GM19025 (cell line): ENCODE results near the gene MRPS34.

Experiments used
- ATAC-seq: cut with Tn5 transposase; IDR thresholded peaks from one replicate; pipeline ENCODE4 v1.9.1; 2021; ENCODE audit warnings: mild to moderate bottlenecking, low read depth, moderate library complexity; ENCODE audit not compliant: unreplicated experiment

MRPS34 gene

DNA sequence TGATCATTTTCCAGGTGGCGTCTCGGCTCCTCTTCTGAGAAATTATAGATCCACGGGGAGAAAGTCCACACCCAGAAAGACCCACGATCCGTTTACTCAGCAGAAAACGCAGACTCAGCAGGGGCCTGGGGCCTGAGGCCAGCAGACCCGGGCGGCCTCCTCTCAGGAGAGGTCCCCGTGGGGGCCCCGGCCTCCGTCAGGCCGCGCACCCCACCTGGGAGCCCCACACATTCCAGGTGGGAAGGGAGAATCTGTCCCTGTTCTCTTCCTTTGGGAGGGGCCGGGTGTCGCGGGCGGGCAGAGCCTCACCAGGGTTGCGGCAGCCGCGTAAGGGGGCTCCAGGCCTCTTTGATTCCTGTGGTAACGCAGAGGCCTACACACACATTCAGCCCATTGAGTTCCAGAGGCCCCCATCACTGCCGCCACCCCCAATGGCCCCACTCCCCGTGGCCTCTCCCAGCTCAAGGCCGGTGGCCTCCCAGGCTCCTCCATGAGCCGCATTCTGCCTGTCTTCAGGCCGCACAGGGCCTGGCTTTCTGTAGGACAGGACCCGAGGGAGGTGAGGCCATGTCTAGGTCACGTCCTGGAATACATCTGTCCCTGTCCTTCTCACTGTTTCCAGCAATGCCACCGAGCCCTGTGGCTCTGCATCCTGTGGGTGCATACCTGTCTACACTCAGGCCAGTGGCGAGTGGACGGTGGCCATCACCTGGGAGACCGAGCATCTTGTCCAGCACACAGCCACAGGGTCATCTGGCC, 22.2 kb upstream of the MRPS34 start:
- ATAC-seq = no peak

DNA sequence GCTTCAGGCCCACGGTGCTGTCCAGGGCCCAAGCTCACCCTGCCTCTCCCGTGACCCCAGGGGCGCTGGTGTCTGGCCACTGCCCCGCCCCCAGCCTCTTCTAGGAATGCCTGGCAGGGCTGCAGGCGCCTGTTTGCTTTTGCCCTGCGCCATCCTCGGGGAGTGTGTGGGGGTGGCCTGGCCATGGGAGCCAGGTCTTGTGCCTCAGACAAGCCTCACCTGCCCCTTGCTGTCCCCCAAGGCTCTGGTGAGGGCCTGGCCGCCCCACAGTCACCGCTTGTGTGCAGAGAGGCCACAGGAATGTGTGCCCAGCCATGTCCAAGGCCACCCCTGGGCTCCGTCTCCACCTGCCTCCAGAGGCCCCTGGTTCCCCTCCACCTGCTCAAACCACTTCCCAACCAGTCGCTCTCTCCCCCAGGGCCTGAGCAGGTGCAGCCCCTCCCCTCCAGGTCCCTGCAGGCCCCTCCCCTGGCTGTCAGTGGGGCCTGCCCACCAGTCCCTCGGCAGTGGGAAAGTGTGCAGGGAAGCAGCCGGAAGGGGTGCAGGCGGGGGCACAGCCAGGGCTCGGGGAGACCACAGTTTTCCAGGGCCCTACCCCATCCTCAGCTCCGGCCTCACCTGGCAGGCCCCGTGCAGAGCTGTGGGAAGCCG, 21.4 kb upstream of the MRPS34 start:
- no peak for ATAC-seq

DNA sequence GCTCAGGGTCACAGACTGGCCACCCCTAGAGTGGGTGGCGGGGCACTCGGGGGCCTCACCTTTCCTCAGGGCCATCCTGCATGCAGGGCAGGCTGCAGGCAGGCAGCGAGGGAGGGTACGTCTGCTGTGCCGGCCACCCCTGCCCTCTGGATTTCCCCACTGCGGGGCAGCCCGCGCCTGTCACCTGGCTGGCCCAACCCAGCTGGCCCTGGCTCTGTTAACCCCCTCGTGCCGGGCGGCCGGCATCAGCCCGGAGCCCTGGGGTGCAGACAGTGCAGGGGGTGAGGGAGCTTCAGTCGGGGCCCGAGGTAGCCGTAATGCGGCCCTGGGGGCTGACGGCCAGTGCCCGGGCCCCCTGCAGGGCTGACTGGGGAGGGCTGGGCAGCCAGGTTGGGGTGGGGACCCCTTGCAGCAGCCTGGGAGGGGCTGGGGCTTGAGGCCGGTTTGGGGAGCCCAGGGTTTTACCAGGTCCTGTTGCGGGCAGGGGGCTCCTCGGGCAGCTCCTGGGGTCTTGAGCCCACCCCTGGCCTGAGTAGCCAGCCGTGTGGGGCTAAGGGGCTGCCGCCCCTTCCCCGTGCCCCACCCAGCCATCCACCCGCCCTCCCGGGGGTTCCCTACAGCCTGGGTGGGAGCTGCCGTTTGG, 20.8 kb upstream of the MRPS34 start, which contains the start of gene IGFALS:
Gene IGFALS, minus strand, starts transcription at position 128 of the 643 bp plus-strand sequence. Its CDS starts 53 bp downstream, at position 75.
- ATAC-seq = no peak

DNA sequence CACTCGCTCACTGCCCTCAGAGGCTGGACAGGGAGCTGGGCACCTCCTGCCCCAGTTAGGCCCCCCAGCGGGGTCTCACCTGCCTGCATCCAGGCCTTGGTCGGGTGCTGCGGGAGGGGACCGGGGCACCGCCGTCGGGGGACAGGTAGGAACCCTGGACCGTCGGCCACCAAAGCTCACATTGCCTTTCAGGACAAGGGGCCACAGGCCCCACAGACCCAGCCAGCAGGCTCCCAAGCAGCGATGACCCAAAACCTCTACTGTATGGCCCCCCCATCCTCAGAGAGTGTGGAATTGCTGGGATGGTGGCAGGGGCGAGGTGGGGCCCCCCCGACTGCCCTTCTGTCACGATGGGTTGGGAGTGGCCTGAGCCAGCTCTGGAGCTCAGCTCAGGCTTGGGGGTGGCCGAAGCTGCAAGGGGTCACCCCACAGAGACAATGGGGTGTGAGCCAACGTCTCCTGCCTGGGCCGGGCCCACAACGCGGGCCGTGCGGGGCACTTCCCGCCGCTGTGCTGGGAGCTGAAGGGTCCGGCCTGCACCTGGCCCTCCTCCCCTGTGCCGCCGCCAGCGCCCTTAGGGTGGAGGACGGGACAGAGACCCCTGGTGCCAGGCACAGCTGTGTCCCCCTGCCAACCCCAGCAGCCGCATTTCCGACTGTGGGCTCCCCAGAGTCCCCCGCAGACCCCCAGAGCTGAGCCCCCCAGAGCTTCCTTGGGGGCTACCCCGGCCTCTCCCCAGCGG, 20.1 kb upstream of the MRPS34 start:
- no peak for ATAC-seq

DNA sequence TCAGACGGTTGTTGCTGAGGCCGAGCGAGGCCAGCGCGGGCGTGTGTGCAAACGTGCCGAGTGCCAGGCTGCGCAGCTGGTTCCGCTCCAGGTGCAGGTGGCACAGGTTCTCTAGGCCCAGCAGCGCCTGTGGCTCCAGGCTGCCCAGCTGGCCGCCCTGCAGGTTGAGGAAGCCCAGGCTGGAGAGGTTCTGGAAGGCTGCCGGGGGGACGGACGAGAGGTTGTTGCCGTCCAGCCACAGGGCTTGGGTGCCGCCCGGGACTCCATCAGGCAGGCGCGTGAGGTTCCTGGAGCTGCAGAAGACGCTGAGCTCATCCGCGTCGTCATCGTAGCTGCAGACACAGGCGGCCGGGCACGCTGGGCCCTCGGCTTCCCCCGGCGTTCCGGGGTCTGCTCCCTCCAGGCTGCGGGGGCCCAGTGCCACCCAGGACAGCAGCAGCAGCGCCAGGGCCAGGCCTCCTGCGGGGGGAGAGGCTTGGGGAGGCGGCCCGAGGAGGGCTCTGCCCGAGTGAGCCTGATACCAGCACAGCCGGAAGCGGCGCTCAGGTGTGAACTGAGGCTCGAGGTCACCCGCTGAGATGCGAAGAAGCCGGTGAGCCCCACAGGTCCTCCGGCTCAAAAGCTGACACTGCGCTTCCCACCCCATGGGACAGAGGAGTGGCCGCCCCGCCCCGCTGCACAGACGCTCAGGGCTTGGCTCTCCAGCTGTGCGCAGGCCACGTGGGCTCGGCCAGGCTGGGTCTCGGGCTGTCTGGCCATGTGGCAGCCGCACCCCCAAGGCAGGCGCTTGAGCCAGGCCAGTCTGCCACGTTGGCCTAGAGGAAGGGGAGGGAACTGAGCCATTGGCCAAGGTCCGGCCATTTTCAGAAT, 19.2 kb upstream of the MRPS34 start:
- no peak for ATAC-seq

DNA sequence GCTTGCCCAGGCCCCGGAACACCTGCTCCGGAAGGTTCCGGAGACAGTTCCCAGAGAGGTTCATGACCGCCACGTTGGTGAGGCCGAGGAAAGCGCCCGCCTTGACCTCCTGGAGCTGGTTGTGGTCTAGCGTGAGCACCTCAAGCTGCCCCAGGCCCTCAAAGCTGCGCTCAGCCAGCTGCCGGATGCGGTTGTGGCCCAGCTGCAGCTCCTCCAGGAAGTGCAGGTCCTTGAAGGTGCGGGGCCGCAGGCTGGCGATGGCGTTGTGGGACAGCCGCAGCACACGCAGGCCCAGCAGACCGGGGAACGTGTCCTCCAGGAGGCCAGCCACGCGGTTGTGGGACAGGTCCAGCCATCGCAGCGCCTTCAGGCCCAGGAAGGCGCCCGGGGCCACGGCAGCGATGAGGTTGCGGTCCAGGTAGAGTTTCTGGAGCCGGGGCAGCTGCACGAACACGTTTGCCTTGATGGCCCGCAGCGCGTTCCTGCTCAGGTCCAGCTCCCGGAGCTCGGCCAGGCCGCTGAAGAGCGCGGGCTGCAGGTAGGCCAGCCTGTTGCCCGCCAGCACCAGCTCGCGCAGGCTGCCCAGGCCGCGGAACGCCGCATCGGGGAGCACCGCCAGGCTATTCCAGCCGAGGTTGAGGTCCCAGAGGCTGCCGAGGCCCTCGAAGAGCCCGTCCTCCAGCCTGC, 18.5 kb upstream of the MRPS34 start:
- ATAC-seq = no peak

DNA sequence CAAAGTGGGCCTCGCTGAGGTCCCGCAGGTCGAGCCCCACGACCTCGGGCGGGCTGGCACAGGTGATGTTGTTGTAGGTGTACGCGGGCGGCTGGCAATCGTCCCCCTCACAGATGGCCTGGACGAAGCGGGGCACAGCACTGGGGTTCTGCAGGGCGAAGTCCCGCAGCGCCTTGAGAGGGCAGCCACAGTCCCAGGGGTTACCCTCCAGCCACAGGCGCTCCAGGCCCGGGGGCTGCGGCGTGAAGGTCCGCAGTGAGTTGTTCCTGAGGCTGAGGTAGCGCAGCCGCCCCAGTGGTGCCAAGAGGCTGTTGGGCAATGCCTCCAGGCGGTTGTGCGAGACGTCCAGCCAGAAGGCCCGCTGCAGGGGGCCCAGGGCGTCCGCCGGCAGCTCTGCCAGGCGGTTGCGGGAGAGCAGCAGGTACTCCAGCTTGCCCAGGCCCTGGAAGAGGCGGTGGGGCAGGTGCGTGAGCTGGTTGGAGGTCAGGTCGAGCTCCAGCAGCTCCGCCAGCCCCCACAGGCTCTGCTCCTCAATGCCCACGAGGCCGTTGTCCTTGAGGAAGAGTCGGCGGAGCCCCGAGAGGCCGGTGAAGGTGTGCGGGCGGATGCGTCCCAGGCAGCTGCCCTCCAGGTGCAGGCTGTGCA, 17.8 kb upstream of the MRPS34 start:
- ATAC-seq = no peak

DNA sequence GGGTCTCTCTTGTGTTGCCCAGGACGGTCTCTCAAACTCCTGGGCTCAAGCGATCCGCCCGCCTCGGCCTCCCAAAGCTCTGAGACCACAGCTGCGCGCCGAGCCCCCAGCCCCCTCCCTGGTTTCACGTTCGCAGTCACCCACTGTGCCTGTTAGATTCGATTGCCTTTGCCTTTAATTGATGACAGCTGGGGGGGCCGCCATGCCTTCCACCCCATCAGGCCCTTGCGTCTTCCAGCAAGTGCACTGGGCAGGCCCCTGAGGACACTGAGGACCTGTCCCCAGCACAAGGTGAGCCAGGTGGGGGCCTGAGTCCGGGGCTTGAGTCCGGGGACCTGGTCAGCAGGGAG, 17.3 kb upstream of the MRPS34 start:
- no peak for ATAC-seq

DNA sequence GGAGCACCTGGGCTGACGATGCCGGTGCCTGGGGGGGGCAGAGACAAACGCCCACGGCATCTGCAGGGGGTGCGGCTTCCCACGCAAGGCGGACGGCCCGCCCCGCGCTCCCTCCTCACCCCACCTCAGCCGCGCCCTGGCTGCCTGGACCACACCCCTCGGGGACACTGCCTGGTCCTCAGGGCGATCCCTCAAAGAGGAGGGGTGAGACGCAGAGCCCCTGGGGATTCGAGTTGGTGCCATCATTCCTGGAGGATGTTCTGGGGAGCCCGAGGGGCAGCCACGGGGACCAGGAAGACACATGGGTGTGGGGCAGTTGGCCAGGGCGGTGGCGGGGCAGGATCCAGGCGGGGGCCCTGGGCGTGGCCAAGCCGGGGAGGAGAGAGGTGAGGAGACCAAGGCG, 16.7 kb upstream of the MRPS34 start:
- no peak for ATAC-seq

DNA sequence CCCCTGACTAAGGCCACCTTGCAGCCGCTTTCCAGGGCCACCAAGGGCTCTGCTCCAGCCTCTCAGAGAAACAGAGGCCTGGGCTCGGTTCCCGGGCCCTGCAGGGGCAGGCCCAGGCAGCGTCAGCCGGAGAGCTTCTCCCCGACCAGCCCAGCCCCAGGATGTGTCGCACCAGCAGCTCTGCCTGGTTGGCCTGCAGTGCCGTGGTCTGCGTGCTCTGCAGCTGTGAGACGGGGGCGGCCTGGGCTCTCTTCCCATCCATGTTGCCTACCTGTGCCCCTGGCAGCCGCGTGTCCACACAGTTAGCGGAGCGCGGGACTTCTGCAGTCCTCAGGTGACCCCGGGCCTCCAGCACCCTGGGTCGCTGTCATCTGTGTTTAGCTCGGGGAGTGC, 15.8 kb upstream of the MRPS34 start:
- ATAC-seq = no peak

DNA sequence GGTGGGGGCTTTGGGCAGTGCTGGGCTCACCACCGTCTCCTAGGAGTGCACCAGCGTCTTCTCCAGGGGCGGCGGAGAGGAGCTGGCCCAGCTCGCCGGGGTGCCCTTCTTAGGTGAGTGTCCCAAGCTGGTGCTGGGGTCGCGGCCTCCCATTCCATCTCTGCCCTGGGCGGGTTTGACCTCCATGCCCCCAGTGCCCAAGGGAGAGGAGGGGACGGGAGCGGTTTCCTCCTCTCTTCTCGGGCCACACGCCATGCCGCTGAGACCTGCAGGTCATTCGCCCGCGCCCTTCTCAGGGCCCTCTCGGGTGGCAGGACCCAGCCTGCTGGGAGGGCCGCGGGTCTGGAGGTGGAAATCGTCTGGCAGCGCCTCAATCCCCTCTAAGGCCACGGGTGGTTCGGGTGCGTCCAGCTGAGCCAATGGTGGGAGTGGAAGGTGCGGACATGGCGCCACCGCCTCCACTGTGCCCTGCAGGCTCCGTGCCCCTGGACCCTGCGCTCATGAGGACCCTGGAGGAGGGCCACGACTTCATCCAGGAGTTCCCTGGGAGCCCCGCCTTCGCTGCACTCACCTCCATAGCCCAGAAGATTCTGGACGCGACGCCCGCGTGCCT, 15.3 kb upstream of the MRPS34 start:
- no peak for ATAC-seq

DNA sequence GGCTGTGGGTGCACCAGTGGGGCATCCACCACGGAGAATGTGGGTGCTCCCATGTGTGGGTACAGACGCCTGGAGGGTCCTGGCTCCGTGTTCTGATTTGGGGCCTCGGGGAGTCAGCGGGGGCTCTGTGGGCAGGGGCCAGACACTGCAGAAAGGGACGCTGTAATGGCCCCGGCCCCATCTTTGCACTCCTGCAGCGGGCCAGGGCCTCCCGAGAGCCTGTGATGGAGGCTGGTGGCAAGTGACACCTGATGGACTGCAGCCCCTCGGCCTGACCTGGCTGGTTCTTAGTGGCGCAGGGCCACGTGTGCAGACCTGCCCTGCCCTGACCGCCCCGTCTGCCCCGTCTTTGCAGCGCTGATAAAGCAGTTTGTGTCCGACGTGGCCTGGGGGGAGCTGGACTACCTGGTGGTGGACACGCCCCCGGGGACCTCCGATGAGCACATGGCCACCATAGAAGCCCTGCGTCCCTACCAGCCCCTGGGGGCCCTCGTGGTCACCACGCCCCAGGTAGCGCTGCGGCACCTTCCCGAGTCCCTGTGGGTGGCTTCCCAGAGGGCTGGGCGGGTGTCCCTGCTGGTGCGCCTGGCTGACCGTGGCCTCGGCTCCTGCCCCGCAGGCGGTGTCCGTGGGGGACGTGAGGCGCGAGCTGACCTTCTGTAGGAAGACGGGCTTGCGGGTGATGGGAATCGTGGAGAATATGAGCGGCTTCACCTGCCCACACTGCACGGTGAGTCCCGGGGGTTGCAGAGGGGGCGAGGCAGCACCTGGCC, 14.6 kb upstream of the MRPS34 start:
- no peak for ATAC-seq

DNA sequence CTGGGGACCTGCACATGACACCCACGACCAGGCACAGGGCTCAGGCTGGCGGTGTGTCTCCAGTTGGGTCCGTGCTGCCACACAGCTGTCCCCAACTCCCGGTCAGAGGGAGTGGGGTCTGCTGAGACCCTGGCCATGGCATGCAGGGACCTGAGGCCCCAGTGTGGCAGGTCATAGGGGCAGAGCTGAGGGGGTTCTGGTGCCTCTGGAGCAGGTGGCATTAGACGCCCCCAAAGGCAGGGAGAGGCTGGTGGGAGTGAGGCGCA, 14.1 kb upstream of the MRPS34 start:
- ATAC-seq = no peak

DNA sequence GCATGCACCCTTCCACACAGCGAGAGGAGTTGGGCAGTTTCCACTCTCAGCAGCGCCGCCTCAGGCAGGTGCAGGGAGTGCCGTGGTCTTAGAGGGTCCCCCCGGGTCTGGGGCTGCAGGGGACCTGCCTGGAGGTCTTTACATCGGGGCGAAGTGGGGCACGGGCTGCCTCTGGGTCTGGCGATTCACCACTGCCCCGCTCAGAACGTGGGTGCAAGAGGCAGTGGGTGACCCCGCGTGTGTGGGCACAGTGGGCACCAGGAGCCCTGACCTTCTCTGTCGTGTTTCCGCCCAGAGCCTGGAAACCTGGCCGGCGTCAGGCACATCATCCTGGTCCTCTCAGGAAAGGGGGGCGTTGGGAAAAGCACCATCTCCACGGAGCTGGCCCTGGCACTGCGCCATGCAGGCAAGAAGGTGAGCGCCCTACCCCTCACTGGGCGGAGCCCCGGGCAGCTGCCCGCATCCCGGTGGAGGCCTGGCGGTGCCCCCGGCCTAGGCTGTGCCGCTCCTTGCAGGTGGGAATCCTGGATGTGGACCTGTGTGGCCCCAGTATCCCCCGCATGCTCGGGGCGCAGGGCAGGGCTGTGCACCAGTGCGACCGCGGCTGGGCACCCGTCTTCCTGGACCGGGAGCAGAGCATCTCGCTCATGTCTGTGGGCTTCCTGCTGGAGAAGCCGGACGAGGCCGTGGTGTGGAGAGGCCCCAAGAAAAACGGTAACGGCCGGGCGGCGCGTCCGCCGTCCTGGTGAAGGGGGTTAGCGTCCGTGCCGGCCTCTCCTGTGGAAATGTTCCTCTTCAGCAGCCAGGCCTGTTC, 13.5 kb upstream of the MRPS34 start:
- ATAC-seq = no peak

DNA sequence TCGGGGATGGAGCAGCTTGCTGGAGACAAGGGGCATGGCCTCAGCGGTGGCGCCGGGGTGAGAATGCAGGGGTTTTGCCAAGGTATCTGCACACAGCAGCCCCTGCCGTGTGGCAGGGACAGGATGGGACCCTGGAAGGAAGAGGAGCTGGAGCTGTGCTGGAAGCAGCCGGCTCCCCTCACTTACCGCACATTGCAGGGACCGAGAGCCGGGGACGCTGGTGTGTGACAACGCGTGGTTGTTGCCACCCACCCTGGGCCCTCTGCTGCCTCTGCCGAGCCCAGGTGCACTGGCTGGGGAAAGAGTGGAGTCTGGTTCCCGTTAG, 12.9 kb upstream of the MRPS34 start:
- no peak for ATAC-seq

DNA sequence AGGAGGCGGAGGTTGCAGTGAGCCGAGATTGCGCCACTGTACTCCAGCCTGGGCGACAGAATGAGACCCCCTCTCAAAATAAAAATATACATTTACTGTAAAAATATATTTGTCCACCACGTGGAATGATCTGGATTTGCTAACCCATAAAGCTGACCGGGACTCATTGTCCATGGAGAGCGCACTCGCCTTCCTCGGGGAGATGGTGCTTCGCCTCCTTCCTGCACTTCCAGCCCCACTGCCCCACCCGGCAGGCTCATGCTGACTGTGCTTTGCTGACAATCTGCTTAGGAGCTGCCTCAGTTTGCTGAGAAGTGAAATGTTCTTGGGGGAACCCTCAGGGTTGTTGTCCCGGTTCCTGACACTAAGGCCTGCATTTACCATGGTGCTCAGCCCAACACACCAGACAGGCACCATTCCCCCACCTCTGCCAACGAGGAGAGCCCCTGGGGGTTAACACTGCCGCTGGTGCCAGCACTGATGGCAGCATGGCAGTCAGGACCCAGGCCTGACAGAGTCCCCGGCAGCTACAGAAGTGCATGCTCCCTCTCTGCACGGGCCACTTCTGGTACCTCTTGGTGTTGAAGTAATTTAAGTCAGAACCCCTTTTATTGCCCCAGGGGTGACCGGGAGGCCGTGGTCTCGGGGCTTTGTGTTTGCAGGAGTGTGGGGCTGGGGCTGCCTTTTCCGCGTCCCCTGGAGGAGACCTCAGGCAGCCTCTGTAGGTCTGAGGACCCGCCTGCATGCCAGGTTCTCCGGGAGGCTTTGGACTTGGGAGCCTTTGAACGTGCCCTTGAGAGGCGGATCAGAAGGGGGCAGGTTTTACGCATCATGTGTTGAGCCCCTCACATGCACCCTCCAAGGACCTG, 12.3 kb upstream of the MRPS34 start:
- ATAC-seq = no peak
